Pancreas (tissue), 10 donors: ENCODE data around the gene FCRLB. TPM values are rescaled to one million over a fixed set of nuclear protein-coding genes. Genes with fewer than 3 reads are reported as not detected.

Experiments used
- ATAC-seq, 4 donors: fragments of 200-7000 bp; cut with Tn5 transposase; one replicate each; pipeline versions ENCODE4 v1.8.0 to v1.9.1; 2020; ENCODE audit warnings: mild to moderate bottlenecking in 4 of 4, moderate library complexity in 4 of 4
- DNase-seq, 6 donors: peaks; one replicate each; pipeline ENCODE4 v3.0.0-alpha.2; 2020
- FAIRE-seq: peaks from 2 replicates; lab custom pipeline; 2012; peaks lifted over from hg19 to GRCh38; lab: Jason Lieb, UNC
- H3K27ac ChIP-seq, 4 donors: fragments of 200-600 bp; sonication (generic); 1 replicate in 3 of 4; 2 replicates in 1 of 4; pipeline versions ENCODE4 v1.5.0 to v1.8.0; 2020
- H3K27me3 ChIP-seq, 4 donors: fragments of 200-600 bp; one replicate each; pipeline ENCODE4 v1.8.0; 2021
- H3K36me3 ChIP-seq, 3 donors: fragments of 200-600 bp; sonication (generic) in 1 of 3; one replicate each; pipeline versions ENCODE4 v1.5.0 to v1.8.0; 2020 to 2021
- H3K4me1 ChIP-seq, 3 donors: fragments of 200-600 bp; one replicate each; pipeline ENCODE4 v1.8.0; 2021
- H3K4me3 ChIP-seq, 4 donors: fragments of 200-600 bp; sonication (generic) in 2 of 4; one replicate each; pipeline versions ENCODE4 v1.5.0 to v1.8.0; 2020 to 2021
- H3K9me3 ChIP-seq, 4 donors: fragments of 200-600 bp; one replicate each; pipeline ENCODE4 v1.8.0; 2021
- CTCF ChIP-seq, 4 donors: fragments of 200-600 bp; sonication (generic) in 3 of 4; IDR thresholded peaks; one replicate each; pipeline versions ENCODE4 v1.5.0 to v1.8.0; 2021; ENCODE audit warnings: antibody characterized with exemption in 4 of 4
- WGBS, 2 donors: extraction: QIAGEN DNeasy Blood & Tissue Kit; methylation state at CpG; one replicate each; pipeline ENCODE4 v1.1.7; 2013; 5-methylcytosine and 5-hydroxymethylcytosine counted together
- intact Hi-C, 3 donors: fragments of 100-400 bp; cut with DNase I; formaldehyde crosslinking; loops; one replicate each; pipeline versions ENCODE4 v1.11.1 to v1.14.2; 2022
- polyA plus RNA-seq, 2 donors: library from polyadenylated mRNA; stranded (reverse); fragments of 200-250 nt; gene quantifications; one replicate each; pipeline ENCODE4 v1.2.3, GENCODE V29; 2013
- total RNA-seq, 6 donors: library from RNA; stranded (reverse); fragmentation: NEBNext Ultra II Directional in 4 of 6; extraction: Animal tissue kit (Norgen Biotek cat#: 25700) in 4 of 6; gene quantifications; one replicate each; pipeline versions ENCODE4 v1.2.1 to v1.2.4, GENCODE V29; 2021 to 2023
- donor health status: healthy with polysubstance abuse.
- donor health status: DM: no; HTN: no; CAD: no; lungs with moderate emphysema.
- donor health status: DM: no; HTN: no; CAD: no.
- donor health status: control.
- donor health status: control.
- donor health status: Bipolar disorder and iron deficiency.
- donor health status: DM: yes; HTN: yes; CAD: no.
- donor health status: DM: no; HTN: no; CAD: no.
- donor health status: DM: no; HTN: no; CAD: no.
- donor health status: DM: yes; HTN: yes; CAD: no.

Gene FCRLB
- total and polyA plus RNA-seq, 8 donors, result 0.14 to 0.51 (median 0.36) TPM

- FAIRE-seq (no peak), DNase-seq (peak; percentile 88 to 94 (median 89)), ATAC-seq (peak; percentile 88 to 93 (median 90))
- 1% methylated on average over 61 to 83 of the region's 83 CpGs for WGBS, 2 donors
- no peaks in the 10 kb centered on the region for H3K36me3 ChIP-seq
- H3K27ac ChIP-seq, result peak overlapping the region; percentile 56 to 83 (median 78)
- intact Hi-C loops, result no loop called here
- no peaks in the 10 kb centered on the region for H3K27me3 ChIP-seq
- H3K4me1 ChIP-seq, result peaks cover 0 to 7% (median 0%) of the 10 kb centered on the region in 3 donors
- no peak for TF ChIP-seq CTCF (IDR thresholded peaks at IDR 0.05)
- H3K4me3 ChIP-seq, result peak overlapping the region; percentile 68 to 90 (median 74)
- no peaks in the 10 kb centered on the region for H3K9me3 ChIP-seq
These were observed 5.3 kb downstream of the FCRLB start for GRCh38 chr1:161726473-161727255.

- intact Hi-C loops, result no loop called here
- H3K4me1 ChIP-seq, result peaks cover 0 to 7% (median 0%) of the 10 kb centered on the region in 3 donors
- FAIRE-seq, result no peak
- H3K4me3 ChIP-seq, result peak overlapping the region; percentile 45 to 77 (median 69)
- no peaks in the 10 kb centered on the region for H3K27me3 ChIP-seq
- 3% methylated on average over 36 to 38 of the region's 38 CpGs for WGBS, 2 donors
- no peaks in the 10 kb centered on the region for H3K36me3 ChIP-seq
- peak in 2 of 4 donors; percentile 9 to 25 for ATAC-seq
- peak overlapping the region; percentile 56 to 77 (median 68) for H3K27ac ChIP-seq
- no peak for TF ChIP-seq CTCF (IDR thresholded peaks at IDR 0.05)
- no peaks in the 10 kb centered on the region for H3K9me3 ChIP-seq
- no peak for DNase-seq
These were observed 6.0 kb downstream of the FCRLB start for GRCh38 chr1:161727256-161727924.

GRCh38 chr1:161728376-161729226, 7.3 kb downstream of the FCRLB start:
- Histone ChIP-seq H3K9me3 (no peaks in the 10 kb centered on the region), H3K4me3 (no peak overlapping the region), H3K27ac (no peak overlapping the region), H3K36me3 (no peaks in the 10 kb centered on the region), H3K4me1 (peaks cover 0 to 7% (median 0%) of the 10 kb centered on the region in 3 donors), H3K27me3 (no peaks in the 10 kb centered on the region)
- FAIRE-seq (no peak), DNase-seq (no peak), ATAC-seq (no peak)
- intact Hi-C loops, result no loop called here
- WGBS, 2 donors, result 81 to 96% methylated on average over 4 to 7 of the region's 7 CpGs
- TF ChIP-seq CTCF (IDR thresholded peaks at IDR 0.05), result no peak

GRCh38 chr1:161730050-161730564, 8.8 kb downstream of the FCRLB start:
- H3K27ac ChIP-seq, result no peak overlapping the region
- no peak for DNase-seq
- no peak for TF ChIP-seq CTCF (IDR thresholded peaks at IDR 0.05)
- no peaks in the 10 kb centered on the region for H3K36me3 ChIP-seq
- H3K4me1 ChIP-seq, result peaks cover 0 to 7% (median 0%) of the 10 kb centered on the region in 3 donors
- no peaks in the 10 kb centered on the region for H3K27me3 ChIP-seq
- intact Hi-C loops, result loop anchor here in 1 of 3 donors (10.0 kb wide), 1 partner anchor 245 kb away; no protein-coding TSS in a partner anchor
- no peak overlapping the region for H3K4me3 ChIP-seq
- FAIRE-seq, result no peak
- 69 to 79% methylated on average over 6 of the region's 6 CpGs for WGBS, 2 donors
- ATAC-seq, result no peak
- H3K9me3 ChIP-seq, result no peaks in the 10 kb centered on the region
